Transverse colon (tissue), 4 donors: ENCODE results near the gene TMEM63B.

Experiments used
- CTCF ChIP-seq, 5 experiments: fragments of 200-600 bp in 3 of 5; fragments of 450-650 bp in 2 of 5; sonication (generic) in 3 of 5; IDR thresholded peaks; 1 replicate in 2 of 5; 2 replicates in 3 of 5; pipeline ENCODE4 v1.5.1; 2016 to 2017; ENCODE audit warnings: antibody characterized with exemption in 5 of 5, inconsistent platforms in 3 of 5, mild to moderate bottlenecking in 2 of 5, moderate library complexity in 1 of 5
- POLR2A ChIP-seq: fragments of 450-650 bp; IDR thresholded peaks from one replicate; pipeline ENCODE4 v1.6.1; 2016; ENCODE audit warnings: antibody characterized with exemption, mild to moderate bottlenecking, moderate library complexity
- POLR2AphosphoS5 ChIP-seq, 3 donors: sonication (generic); formaldehyde crosslinking; IDR thresholded peaks; one replicate each; pipeline ENCODE4 v1.6.1; 2016; ENCODE audit warnings: antibody characterized with exemption in 3 of 3

- no peak for TF ChIP-seq POLR2AphosphoS5 (IDR thresholded peaks at IDR 0.05)
- TF ChIP-seq CTCF (IDR thresholded peaks at IDR 0.05): no peak
- TF ChIP-seq POLR2A: no peak
Observed at GRCh38 chr6:44201638-44202303, 74.4 kb downstream of the TMEM63B start.
